GM21526 (cell line): ENCODE data around the gene SLC25A5.
A peak's percentile ranks its signal among the peaks of the same experiment; 100 is the strongest.
"Not testable (repeated sequence)": the region's sequence is repeated elsewhere in the genome, so short reads cannot be mapped to it uniquely, and the experiment has no call there.

Source experiments
- ATAC-seq: cut with Tn5 transposase; IDR thresholded peaks from one replicate; pipeline ENCODE4 v1.9.1; 2021; ENCODE audit warnings: moderate library complexity; ENCODE audit not compliant: unreplicated experiment, low FRiP score

Gene SLC25A5

DNA sequence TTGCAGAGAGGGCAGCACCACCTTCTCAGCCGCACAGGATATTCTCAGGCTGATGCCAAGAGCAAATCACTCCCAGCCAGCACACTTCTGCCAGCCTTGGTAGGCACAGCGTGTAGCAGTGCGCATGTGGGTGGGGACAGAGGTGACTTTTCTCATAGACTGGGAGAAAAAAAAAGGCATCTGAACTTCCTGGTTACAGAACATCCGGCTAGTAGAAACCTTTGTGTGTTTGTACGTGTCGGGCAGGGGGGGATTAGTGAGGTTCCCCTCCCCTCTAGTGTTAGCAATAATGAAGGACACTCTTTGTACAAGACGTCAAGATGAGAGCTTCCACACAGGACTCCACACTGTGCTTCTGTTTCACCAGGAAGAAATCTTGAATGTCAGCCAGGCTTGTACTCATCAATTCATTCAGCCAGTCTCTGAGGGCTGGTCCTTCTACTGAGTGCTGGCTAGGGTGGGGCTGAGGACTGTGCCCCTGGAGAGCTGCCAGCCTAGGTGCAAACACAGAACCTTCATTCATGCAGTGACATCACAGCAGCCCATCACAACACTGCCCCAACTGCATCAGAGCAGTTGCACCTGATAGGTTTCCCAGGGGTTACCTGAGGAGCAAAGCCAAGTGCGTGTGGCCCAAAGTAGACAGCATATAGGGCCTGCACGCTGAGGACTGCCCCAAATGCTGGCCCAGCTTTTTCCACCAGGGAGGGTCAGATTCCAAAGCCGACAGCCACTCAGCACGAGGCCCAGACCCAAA lies 34.7 kb downstream of the SLC25A5 start:
- ATAC-seq = no peak

DNA sequence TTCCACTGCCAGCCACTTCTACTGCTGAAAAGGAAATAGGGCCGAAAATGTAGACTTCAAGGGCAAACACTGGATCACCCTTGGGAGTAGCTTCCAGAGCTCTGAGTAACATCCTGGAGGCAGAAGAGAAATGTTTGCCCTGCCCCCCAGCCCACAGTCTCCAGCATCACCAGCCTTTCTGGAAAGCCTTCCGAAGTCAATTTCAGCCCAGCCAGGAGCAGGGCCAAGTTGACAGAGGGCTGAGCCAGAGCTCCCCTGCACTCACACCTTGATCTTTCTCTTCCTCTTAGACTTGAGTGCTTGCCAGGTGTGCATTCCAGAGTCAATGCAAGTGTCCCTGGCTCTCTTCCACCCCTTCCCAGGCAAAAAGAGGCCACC lies 35.2 kb downstream of the SLC25A5 start:
- no peak for ATAC-seq

DNA sequence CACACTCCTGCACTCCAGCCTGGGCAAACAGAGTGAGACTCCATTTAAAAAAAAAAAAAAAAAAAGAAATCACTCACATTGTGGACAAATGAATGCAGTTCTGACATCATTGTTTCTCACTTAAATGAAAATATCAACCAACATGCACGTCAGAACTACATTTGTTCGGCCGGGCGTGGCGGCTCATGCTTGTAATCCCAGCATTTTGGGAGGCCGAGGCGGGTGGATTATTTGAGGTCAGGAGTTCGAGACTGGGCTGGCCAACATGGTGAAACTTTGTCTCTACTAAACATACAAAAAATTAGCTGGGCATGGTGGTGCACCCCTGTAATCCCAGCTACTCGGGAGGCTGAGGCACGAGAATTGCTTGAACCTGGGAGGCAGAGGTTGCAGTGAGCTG lies 36.9 kb downstream of the SLC25A5 start:
- ATAC-seq = not testable (repeated sequence)

DNA sequence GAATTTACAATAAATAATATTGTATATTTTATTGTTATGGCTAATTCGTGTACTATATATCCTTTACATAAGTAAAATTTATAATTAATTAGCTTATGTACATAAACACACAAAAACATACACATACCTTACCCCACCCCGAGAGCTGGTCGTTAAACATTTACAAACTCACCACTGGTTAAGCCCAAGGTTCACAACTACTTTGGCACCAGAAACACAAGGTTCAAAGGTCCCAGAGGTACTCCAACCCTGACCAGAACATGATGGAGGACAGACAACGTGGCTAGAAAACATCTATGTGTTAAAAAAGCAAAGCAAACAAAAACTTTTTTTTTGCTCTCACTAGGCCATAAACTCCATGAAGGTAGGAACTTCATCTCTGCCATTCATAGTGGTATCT lies 37.7 kb downstream of the SLC25A5 start:
- ATAC-seq = no peak

DNA sequence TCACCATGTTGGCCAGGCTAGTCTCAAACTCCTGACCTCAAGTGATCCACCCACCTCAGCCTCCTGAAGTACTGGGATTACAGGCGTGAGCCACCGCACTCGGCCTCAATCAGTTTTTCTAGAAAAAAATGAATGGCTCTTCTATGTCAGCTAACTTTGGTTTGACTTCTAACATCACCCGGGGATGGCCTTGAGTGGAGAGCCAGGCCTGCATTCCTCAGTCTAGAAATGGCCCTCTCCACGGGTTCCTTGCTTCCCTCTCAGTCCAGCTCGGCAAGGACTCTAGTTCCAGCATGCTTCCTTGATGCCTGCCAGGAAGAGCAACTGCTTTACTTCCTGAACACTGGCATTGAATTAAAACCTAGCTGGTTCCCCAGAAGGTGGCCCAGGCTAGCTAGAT lies 39.0 kb downstream of the SLC25A5 start:
- no peak for ATAC-seq

DNA sequence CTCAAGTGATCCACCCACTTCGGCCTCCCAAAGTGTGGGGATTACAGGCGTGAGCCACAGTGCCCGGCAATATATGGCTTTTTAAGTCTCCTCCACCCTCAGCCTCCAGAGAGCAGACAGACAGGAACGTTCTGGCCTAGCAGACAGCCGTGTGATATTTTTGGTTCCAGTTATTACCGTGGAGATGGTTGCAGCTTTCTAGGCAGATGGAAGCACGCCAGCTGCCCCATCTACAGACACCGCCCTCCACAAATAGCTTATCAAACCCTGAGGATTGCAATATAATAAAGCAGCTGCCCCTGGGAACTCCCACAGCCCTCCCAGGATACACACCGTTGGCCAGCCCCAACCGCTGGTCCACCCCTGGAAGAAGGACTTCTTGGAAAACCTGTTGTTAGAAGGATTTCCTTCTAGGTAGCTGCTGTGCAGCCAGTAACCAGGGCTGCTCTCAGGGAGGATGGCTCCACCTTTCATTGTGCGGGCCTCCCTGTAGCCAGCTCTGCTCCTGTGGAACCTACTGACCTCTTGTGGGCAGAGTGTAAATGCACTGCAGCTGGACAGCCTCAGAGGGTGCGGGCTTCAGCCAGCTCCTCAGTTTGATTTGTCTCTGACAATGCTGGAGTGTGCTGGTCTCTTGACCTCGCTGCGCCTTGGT lies 44.0 kb downstream of the SLC25A5 start:
- ATAC-seq = no peak

DNA sequence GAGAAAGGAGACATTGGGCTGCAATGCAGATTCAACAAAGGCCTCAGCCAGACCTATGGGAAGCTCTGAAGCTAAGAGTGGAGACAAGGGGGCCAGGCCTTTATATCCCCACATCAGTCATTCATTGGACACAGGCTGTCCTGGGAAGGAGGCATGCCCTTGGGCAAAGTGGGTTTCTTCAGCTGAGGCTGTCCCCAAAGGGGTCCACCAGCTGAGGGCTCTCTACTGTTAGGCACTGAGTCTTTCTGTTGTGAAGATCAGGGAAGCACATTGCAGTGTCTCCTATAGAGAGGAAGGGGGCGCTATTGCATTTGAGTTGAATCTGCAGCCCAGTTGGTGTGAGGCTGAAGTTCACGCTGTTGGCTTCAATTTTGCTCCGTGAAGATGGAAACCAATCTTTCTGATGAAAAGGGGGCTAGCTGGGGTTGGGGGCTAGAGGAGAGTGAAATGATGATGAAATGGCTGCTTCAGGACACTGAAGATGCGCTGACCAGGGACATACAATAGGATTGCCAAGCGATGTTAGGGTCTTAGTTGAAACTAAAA lies 48.0 kb downstream of the SLC25A5 start:
- peak; percentile 92 for ATAC-seq

DNA sequence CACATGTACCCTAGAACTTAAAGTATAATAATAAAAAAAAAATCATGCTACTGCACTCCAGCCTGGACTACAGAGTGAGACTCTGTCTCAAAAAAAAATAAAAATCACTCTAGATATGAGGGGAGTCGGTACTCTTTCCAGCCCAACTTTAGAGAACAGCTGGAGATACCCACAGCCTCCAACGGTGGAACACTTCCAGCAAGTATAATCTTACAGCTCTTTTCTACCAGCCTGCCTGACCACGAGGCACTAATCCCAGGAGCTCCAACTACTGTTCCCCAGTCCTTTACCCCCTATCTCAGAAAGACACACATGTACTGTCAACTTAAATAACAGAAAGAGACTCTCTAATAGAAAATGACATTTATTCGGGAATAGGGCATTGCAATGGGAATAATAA lies 50.1 kb downstream of the SLC25A5 start:
- no peak for ATAC-seq
